Muscle layer of colon (tissue), 2 donors: Measurements from ENCODE around the gene SHROOM2.

Experiments
- H3K27ac ChIP-seq: one replicate; pipeline ENCODE4 v1.7.0; 2013; ENCODE audit warnings: low read depth, mild to moderate bottlenecking, low read length, moderate library complexity
- H3K27me3 ChIP-seq, 2 donors: one replicate each; pipeline ENCODE4 v1.7.0; 2013; ENCODE audit warnings: low read length in 2 of 2, mild to moderate bottlenecking in 2 of 2; ENCODE audit not compliant: insufficient read depth in 2 of 2, control insufficient read depth in 1 of 2
- H3K36me3 ChIP-seq: one replicate; pipeline ENCODE4 v1.7.0; 2013; ENCODE audit warnings: mild to moderate bottlenecking, low read length; ENCODE audit not compliant: insufficient read depth
- H3K4me1 ChIP-seq: one replicate; pipeline ENCODE4 v1.7.0; 2013; ENCODE audit warnings: mild to moderate bottlenecking, low read length; ENCODE audit not compliant: insufficient read depth
- H3K4me3 ChIP-seq, 2 donors: one replicate each; pipeline ENCODE4 v1.7.0; 2013; ENCODE audit warnings: low read length in 2 of 2, low read depth in 1 of 2, mild to moderate bottlenecking in 1 of 2, moderate library complexity in 1 of 2
- H3K9ac ChIP-seq: one replicate; pipeline ENCODE4 v1.7.0; 2013; ENCODE audit warnings: low read length
- H3K9me3 ChIP-seq: one replicate; pipeline ENCODE4 v1.7.0; 2013; ENCODE audit warnings: mild to moderate bottlenecking, low read length
- donor health status: abdominal sarcoma.
- donor health status: Adenocarcinoma of cecum.

The SHROOM2 gene

DNA sequence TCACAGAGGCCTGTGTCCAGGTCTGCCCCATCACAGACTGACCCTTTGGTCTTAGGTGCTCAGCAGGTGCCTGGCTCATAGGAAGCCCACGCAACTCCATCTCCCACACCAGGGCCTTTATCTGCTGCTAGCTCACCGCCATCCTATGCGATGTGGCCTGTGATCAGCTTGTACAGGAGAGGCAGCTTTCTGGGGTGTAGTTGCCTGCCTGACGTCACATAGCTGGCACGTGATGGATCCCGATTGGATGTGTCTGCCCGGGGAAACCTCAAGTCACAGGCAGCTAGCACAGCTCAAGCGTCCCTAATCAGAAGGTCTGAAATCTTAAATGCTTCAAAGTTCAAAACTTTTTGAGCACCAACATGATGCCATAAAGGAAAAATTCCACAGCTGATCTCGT is 139.8 kb downstream of the SHROOM2 start:
- Histone ChIP-seq H3K27ac (no peak overlapping the region), H3K9ac (no peak overlapping the region), H3K4me3 (no peak overlapping the region), H3K27me3 (no peaks in the 10 kb centered on the region), H3K4me1 (no peaks in the 10 kb centered on the region), H3K9me3 (no peaks in the 10 kb centered on the region), H3K36me3 (no peaks in the 10 kb centered on the region)

DNA sequence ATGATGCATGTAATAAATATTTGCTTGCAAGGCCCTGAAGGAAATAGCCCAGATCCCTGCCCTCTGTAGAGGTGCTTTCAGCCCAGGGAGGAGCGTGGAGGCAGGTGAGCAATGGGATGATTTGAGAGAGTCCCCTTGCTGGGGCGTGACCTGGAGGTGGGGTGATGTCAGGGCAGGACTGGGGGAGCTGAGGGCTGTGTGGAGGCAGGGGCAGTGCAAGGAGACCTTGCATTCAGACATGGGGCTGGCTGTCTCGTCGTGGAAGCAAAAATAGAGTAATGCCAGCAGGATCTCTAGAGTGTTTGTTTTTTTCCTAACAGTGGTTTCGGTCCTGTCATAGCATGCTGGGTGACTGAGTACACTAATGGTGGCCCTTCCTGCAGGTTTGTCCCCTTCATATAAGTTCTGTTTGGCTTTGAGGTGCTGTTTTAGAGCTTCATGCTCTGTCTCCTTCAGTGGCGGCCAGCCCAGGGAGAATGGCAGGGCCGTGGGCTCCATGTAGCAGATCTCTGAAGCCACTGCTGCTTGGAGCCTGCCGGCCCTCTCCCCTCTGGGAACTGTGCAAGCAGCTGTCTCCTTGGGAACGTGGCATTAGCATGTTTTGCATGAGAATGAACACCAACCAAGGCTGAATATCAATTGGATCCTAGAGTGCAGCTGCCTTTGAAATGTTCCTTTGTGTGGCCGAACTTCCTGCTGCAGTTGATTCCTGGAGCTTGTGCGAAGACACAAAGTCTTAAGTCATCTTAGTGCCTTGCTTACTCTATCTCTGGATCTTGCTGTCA is 141.7 kb downstream of the SHROOM2 start:
- Histone ChIP-seq H3K27me3 (no peaks in the 10 kb centered on the region), H3K36me3 (no peaks in the 10 kb centered on the region), H3K9me3 (no peaks in the 10 kb centered on the region), H3K4me3 (no peak overlapping the region), H3K27ac (no peak overlapping the region), H3K9ac (no peak overlapping the region), H3K4me1 (no peaks in the 10 kb centered on the region)

DNA sequence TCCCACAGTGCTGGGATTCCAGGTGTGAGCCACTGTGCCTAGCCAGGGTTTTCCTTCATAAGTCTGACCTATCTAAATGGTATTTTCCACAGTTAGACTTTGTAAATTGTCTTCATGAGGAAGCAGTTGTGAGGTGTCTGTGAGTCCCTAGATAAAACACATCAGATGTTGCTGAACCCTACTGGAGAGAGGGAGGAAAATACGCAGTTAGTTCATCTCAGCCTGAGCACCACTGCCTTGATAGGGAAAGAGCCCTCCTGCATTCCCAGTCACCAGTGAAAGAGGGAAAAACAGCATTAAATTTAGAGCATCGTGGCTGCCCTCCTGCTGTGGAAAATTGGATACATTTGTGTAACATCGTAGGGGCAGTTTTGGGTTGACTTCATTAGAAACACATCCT is 149.2 kb downstream of the SHROOM2 start:
- Histone ChIP-seq H3K4me1 (no peaks in the 10 kb centered on the region), H3K9me3 (no peaks in the 10 kb centered on the region), H3K27me3 (peaks cover 0 to 6% of the 10 kb centered on the region in 2 donors), H3K27ac (no peak overlapping the region), H3K4me3 (no peak overlapping the region), H3K36me3 (no peaks in the 10 kb centered on the region), H3K9ac (no peak overlapping the region)

DNA sequence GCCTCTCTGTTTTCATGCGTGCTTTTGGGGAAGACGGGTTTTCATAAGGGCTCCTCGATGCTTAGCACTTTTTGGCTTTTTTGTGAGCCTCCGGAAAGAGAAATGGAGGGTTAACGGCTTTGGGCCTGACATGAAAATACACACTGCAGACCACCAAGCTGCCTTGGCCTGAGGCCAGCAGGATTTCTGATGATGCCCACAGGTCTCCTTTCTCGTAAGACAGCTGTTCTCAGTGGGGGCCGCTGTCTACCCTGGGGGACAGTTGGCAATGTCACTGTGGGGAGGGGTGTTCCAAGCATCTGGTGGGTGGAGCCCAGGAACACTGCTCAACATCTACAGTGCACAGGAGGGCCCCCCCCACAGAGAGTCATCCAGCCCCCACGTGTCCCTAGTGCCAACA is 151.5 kb downstream of the SHROOM2 start:
- peaks cover 0 to 6% of the 10 kb centered on the region in 2 donors for H3K27me3 ChIP-seq
- no peak overlapping the region for H3K9ac ChIP-seq
- no peaks in the 10 kb centered on the region for H3K4me1 ChIP-seq
- H3K4me3 ChIP-seq, result no peak overlapping the region
- no peaks in the 10 kb centered on the region for H3K36me3 ChIP-seq
- H3K27ac ChIP-seq, result no peak overlapping the region
- no peaks in the 10 kb centered on the region for H3K9me3 ChIP-seq

DNA sequence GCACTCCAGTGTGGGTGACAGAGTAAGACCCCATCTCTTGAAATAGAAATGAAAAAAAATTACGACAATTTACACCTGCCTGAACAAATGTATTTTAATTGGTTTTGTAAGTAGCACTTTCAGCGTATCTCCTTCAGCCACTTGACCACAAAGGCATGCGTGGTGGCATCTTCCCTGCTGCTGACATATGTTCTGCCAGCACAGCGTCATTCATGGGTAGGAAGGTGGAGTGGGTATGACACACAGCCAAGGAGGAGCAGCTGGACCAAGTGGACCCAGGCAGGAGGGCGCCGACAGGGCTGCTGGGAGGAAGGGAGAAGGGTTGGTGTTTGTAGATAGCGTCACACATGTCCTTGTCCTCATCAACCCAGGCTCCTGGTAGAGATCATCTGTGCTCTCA is 152.3 kb downstream of the SHROOM2 start:
- Histone ChIP-seq H3K27me3 (peaks cover 0 to 5% of the 10 kb centered on the region in 2 donors), H3K4me1 (no peaks in the 10 kb centered on the region), H3K36me3 (no peaks in the 10 kb centered on the region), H3K4me3 (no peak overlapping the region), H3K9me3 (no peaks in the 10 kb centered on the region), H3K9ac (no peak overlapping the region), H3K27ac (no peak overlapping the region)

DNA sequence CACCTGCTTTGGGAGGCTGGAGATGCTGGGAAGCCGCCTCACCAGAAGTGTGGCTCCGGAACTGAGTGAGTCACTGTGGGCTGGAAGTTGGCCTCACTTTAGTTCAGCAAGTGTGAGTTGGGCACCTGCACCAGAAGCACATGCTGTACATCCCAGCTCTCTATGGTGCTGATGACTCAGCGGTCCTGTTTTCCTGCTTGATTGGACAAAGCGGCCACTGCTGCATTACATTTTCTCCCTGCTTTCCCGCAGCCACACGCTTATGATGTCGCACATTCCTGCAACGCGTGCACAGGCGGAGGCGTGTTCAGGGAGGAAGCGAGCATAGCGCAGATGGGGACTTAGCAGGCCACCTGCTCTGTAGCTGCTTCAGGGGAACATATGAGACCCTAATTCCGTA is 154.2 kb downstream of the SHROOM2 start:
- Histone ChIP-seq H3K36me3 (no peaks in the 10 kb centered on the region), H3K4me3 (no peak overlapping the region)

DNA sequence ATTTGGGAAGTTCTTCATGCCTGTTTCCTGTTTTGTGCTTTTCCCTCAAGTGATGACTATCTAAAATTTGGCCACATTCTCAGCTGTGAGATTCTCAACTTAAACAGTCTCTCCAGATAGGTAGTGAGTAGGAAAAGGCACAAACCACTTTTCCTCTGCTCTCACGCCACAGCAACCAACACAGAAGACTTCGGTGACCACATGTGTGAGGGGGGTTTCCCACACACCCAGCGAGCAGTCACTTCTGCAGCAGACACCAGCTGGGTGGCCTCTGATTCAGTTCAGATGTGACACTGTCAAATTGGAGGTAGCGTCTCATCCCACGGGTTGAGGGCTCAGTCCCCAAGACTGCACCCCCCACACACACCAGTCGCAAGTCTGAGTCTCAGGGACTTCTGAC is 155.9 kb downstream of the SHROOM2 start:
- Histone ChIP-seq H3K36me3 (no peaks in the 10 kb centered on the region), H3K9ac (no peak overlapping the region), H3K27me3 (no peaks in the 10 kb centered on the region), H3K4me3 (no peak overlapping the region), H3K27ac (no peak overlapping the region), H3K9me3 (no peaks in the 10 kb centered on the region), H3K4me1 (no peaks in the 10 kb centered on the region)

More for the DNA sequence above, 154.2 kb downstream of the SHROOM2 start:
- no peak overlapping the region for H3K27ac ChIP-seq
- H3K9me3 ChIP-seq, result no peaks in the 10 kb centered on the region
- no peak overlapping the region for H3K9ac ChIP-seq
- no peaks in the 10 kb centered on the region for H3K4me1 ChIP-seq
- no peaks in the 10 kb centered on the region for H3K27me3 ChIP-seq

DNA sequence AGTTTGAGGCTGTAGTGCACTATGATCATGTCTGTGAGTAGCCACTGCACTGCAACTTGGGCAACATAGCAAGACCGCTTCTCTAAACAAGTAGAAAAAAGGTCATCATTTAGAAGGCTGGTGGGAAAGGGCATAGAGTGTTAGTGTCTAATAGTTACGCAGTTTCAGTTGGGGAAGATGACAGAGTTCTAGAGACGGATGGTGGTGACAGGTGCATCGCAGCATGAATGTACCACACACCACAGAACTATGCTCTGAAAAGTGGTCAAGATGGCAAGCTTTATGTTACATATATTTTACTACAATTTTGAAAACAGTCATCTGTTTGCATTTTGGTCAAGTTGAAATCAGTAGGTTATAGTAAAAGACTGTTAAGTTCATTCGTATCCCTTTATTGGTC is 157.2 kb downstream of the SHROOM2 start:
- Histone ChIP-seq H3K27me3 (no peaks in the 10 kb centered on the region), H3K9me3 (no peaks in the 10 kb centered on the region), H3K27ac (no peak overlapping the region), H3K36me3 (no peaks in the 10 kb centered on the region), H3K9ac (no peak overlapping the region), H3K4me1 (no peaks in the 10 kb centered on the region), H3K4me3 (no peak overlapping the region)

DNA sequence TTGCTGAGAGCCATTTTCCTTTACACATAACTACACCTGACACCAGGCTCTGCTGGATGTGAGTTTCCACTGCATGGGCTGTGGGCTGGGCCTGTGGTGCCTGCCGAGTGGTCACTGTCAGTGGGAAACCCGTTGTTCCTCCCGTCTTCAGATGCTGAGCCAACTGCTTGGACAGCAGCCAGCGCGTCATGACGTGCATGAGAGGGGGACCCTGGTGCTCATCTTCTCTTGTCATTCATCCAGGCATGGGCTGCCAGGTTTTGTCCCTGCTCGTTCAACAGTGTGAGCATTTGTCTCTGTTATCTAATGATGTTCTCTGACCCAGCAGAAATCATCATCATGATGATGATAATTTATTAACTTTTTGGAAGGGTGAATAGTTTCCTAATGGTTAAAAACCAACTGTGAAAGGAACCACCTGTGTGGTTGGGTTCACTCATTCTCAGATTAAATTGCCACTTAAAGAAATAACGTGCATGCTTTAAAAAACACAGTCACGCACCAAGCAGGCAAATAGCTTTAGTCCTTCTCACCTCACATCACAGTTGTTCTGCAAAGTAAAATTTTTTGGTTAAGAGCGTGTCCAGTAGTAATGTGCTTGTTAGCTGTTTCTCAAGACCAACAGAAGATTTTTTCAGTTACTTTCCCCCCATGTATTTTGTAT is 161.0 kb downstream of the SHROOM2 start:
- Histone ChIP-seq H3K4me1 (no peaks in the 10 kb centered on the region), H3K9ac (no peak overlapping the region), H3K27me3 (no peaks in the 10 kb centered on the region), H3K9me3 (no peaks in the 10 kb centered on the region), H3K4me3 (no peak overlapping the region), H3K27ac (no peak overlapping the region), H3K36me3 (no peaks in the 10 kb centered on the region)

DNA sequence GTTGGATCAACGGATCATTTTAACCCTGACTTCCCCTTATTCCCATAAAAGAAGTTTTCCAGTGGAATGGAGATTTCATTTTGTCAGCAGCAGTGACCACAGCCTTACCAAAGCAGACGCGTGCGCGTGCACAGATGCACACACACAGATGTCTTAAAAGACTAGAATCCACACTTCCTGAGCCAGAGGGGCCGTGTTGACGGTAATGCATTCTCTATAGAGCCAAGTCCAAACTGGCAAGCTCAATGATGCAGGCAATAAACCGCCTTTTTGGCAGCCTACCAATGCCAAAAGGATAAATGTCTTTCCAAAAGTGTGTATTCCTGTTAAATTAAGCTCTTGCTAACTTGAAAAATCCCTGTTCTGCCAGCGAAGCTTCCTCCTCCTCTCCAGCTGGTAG is 162.2 kb downstream of the SHROOM2 start:
- H3K27ac ChIP-seq, result no peak overlapping the region
- H3K9ac ChIP-seq, result no peak overlapping the region
- H3K4me1 ChIP-seq, result no peaks in the 10 kb centered on the region
- no peak overlapping the region for H3K4me3 ChIP-seq
- no peaks in the 10 kb centered on the region for H3K27me3 ChIP-seq
- H3K9me3 ChIP-seq, result no peaks in the 10 kb centered on the region
- H3K36me3 ChIP-seq, result no peaks in the 10 kb centered on the region

DNA sequence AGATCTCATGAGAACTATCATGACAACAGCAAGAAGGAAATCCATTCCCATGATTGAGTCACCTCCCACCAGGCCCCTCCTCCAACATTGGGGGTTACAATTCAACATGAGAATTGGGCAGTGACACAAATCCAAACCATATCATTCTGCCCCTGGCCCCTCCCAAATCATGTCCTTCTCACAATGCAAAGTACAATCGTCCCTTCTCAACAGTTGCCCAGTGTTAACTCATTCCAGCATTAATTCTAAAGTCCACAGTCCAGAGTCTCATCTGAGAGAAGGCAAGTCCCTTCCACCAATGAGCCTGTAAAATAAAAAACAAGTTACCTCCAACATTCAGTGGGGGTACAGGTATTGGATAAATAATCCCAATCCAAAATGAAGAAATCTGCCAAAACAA is 166.1 kb downstream of the SHROOM2 start:
- no peaks in the 10 kb centered on the region for H3K4me1 ChIP-seq
- no peak overlapping the region for H3K4me3 ChIP-seq
- H3K27ac ChIP-seq, result no peak overlapping the region
- no peaks in the 10 kb centered on the region for H3K36me3 ChIP-seq
- no peak overlapping the region for H3K9ac ChIP-seq
- no peaks in the 10 kb centered on the region for H3K9me3 ChIP-seq
- no peaks in the 10 kb centered on the region for H3K27me3 ChIP-seq

DNA sequence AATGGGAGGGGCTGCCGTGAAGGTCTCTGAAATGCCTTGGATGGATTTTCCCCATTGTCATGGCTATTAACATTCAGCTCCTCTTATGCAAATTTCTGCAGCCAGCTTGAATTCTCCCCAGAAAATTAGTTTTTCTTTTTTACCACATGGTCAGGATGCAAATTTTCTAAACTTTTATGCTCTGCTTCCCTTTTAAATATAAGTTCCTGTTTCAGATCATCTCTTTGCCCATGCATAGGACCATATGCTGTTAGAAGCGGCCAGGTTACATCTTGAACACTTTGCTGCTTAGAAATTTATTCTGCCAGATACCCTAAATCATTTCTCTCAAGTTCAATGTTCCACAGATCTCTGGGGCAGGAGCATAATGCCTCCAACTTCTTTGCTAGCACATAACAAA is 167.2 kb downstream of the SHROOM2 start:
- Histone ChIP-seq H3K36me3 (no peaks in the 10 kb centered on the region), H3K27ac (no peak overlapping the region), H3K4me3 (no peak overlapping the region), H3K9ac (no peak overlapping the region), H3K9me3 (no peaks in the 10 kb centered on the region), H3K27me3 (no peaks in the 10 kb centered on the region), H3K4me1 (no peaks in the 10 kb centered on the region)
